ENCODE data around the gene REEP3.
A peak's percentile ranks its signal among the peaks of the same experiment; 100 is the strongest.
"Not testable (repeated sequence)": the region's sequence is repeated elsewhere in the genome, so short reads cannot be mapped to it uniquely, and the experiment has no call there.

The REEP3 gene

DNA sequence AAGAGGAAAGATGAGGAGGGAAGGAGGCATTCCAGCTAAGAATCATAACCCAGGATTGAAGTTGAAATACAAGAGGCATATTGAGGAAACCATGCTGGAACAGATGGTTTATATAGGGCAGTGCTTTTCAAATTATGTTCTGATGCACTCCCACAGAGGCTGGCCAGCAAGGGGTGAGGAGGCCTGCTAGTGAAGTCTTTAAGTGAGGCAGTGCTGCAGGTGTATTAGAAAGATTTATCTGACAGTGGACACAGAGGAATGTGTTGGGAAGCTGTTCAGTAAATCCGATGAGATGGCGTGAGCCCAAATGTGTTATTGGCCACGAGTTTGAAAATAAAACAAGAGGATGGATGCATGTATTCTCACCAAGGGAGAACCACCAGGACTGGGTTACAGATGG lies 28.6 kb downstream of the REEP3 start:
- no peak for DNase-seq (ENCODE audit: low spot score)

DNA sequence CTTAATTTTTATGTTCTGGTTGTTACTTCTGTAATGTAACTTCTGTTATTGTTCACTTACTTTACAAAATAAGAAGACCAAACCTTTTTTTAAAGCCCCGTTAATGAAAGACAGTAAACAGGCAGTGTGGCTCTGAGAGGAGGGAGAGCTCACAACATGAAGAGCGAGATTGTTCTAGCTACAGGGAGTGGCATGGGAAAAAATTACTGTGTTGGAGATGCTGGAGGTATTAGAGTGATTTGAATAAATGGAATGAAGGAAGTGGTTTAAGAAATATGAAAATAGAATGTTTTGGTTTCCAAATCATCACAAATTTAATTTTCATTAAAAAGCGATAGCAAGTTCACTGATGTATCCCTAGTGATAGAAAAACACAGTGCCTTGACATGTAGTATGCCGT lies 31.8 kb downstream of the REEP3 start:
- no peak for DNase-seq (ENCODE audit: low spot score)

DNA sequence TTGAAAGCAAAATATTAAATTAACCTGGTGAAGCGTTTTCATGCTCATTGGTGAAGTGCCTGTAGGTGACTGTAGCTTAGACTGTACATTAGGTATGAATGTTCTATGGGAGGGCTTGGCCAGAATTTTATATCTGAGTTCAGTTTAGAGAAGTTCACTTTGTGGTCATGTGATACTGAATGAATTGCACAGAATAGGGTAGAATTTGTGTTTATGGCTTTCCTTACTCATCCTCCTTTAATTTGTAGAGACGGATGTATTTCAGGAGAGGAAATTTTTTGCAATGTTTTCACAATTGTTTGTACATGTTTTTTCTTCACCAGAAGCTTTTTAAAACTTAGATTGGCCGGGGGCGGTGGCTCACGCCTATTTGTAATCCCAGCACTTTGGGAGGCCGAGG lies 32.3 kb downstream of the REEP3 start:
- DNase-seq (ENCODE audit: low spot score), result no peak

DNA sequence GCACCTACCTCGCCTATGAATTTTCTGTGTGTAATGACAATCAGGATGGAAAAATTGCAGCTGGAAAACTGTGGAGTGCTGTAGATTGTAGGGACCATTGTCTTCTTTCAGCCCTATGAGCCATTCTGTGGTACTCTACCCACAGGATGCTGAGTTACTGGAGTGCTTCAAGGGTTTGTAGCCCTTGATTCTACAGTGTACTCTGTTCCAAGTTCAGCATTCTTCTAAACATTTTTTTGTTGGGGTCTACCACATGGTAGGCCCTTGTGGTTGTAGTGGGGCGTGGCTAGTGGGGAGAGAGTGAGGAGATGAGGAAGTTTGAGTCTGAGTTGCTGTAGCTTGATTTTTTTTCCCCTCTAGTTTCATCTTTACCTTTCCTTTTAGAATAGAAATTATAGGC lies 33.5 kb downstream of the REEP3 start:
- DNase-seq (ENCODE audit: low spot score), result peak; percentile 23

DNA sequence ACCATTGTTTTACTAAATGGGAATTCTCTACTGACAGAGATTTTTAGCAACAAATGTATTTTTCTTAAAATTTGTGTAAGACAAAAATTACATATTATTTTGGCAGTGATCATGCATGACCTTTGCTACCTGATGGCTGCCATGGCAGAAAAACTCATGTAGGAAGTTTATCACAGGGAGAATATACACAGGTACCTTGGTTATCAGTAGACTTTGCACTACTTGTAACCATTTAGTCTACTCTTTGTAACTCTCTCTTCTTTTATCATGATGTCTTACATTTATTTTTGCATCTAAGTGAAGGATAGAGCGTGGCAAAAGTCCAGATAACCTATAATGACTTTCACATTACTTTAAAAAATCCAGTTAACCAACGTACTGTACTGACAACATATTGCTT lies 34.1 kb downstream of the REEP3 start:
- DNase-seq (ENCODE audit: low spot score), result no peak

DNA sequence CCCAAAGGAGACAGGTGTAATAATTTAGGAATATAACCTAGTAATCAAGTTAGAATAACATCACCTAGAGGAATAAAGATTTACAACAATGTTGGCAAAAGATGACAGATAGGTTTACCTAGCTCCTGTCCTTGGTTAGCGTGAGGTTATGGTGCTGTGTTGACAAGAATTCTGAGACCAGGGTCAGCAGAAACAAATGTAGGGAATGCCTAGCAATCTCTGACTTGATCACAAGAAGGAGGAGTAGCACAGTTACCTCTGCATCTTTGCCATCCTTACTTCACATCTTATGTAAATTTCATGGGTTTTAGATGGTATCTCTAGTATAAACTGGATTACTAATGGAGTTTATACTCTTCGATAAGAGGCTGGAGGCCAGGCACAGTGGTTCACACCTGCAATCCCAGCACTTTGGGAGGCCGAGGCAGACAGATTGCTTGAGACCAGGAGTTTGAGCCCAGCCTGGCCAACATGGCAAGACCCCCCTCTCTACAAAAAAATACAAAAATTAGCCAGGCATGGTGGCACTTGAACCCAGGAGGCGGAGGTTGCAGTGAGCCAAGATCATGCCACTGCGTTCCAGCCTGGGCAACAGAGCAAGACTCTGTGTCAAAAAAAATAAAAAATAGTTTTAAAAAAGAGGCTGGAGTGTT lies 37.1 kb downstream of the REEP3 start:
- DNase-seq (ENCODE audit: low spot score), result no peak

DNA sequence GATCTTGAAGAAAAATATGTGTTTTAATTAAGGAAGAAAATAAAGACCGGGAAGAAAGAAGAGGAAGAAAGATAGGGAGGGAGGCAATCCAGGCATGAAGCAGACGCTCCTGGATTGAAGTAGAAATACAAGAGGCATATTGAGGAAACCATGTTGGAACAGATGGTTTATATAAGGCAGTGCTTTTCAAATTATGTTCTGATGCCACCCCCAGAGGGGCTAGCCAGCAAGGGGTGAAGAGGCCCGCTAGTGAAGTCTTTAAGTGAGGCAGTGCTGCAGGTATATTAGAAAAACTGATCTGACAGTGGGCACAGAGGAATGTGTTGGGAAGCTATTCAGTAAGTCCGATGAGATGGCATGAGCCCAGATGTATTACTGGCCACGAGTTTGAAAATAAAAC lies 40.1 kb downstream of the REEP3 start:
- DNase-seq (ENCODE audit: low spot score), result no peak

DNA sequence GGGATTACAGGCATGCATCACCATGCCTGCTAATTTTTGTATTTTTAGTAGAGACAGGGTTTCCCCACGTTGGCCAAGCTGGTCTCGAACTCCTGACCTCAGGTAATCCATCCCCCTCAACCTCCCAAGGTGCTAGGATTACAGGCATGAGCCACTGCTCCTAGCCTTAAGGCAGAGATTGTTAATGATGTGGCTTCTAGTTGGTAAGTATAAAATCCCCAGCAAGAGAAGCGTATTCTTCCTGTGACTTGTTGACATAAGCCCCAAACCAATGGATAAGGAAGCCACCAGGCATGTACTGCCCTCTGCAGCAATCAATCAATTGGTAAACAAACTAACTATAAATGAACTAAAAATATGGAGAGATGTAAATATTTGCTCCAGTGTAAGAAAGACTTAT lies 41.2 kb downstream of the REEP3 start:
- DNase-seq (ENCODE audit: low spot score), result no peak

DNA sequence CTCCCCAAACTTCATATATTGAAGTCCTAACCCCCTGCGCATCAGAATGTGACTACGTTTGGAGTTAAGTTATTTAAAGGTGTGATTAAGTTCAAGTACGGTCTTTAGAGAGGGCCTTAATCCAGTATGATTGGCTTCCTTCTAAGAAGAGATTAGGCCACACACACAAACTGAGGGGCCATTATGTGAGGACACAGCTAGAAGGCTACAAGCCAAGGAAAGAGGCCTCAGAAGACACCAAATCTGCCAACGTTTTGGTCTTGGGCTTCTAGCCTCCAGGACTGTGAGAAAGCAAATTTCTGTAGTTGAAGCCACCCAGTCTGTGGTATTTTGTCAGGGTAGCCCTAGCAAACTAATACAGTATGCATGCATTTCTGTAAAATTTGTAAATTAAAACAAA lies 41.7 kb downstream of the REEP3 start:
- no peak for DNase-seq (ENCODE audit: low spot score)

DNA sequence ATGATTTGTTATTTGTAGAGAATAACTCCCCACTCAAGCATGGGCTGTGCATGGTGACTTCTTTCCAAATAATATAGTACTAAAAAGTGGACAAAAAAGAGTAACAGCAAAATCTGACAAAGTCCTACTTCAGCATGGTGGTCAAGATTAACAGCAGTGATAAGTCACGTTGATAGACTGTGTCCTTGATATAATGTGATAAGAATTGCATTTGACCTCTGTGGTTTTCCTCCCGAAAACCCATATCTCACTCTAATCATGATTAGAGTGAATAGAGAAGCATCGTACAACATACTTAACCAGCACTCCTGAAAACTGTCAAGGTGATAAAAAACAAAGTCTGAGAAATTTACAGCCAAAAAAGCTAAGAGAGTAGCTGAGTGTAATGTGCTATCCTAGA lies 42.4 kb downstream of the REEP3 start:
- no peak for DNase-seq (ENCODE audit: low spot score)

DNA sequence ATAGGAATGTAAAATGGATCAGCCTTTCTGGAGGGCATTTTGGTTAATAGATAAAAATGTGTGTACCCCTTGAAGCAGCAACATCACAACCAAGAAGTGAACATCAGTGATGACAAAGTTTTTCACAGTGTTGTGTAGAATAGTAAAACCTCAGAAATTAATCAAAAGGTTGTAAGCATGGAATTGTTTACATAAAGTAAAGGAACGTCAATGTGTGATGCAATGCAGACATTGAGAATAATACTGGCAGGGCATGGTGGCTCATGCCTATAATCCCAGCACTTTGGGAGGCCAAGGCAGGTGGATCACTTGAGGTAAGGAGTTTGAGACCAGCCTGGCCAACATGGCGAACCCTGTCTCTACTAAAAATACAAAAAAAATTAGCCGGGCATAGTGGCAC lies 43.5 kb downstream of the REEP3 start:
- not testable (repeated sequence) for DNase-seq (ENCODE audit: low spot score)

DNA sequence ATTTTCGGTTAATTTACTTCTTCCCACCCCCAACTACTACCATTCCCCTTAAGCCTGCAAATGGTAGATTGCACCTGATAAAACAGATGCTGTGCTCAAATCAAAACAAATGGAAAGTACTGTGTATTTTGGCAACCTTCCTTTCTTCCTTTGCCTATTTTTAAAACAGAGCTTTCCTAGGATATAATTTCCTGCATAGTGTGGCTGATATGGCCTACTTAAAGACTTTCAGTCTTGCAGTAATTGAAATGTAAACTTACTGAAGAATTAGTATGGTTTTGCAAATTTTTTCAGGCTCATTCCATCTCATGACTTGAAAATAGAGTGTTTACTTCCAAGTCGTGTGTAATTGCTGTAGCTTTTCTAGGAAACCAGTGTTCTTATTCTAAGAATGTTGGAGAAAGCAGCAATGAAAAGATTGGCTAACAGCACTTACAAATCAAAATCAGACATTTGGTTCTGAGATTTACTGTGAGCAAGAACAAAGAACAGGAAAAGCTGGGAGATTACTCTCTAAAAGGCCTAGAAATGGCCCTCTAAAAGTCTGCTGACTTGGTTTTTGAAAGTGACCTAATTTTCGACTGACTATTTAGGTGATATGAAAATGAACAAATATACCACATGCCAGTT lies 52.0 kb downstream of the REEP3 start:
- peak; percentile 1 for DNase-seq (ENCODE audit: low spot score)

DNA sequence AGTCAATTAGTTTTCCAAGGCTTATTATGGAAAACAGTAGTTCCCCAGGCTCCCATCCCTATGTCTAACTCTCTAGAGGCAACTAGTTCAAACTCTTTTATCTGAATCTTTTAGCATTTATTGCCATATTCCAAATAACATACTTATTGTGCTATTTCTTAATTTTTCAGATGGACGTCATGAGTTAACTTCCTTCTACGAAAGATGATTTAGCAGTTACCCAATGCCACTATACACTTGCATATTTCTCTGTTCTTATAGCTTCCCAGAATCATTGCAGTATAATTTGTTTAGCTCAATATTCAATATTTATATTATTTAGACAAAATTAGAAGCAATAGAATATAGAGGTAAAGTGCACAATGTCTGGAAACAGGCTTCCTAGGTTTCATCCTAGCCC lies 52.8 kb downstream of the REEP3 start:
- no peak for DNase-seq (ENCODE audit: low spot score)

DNA sequence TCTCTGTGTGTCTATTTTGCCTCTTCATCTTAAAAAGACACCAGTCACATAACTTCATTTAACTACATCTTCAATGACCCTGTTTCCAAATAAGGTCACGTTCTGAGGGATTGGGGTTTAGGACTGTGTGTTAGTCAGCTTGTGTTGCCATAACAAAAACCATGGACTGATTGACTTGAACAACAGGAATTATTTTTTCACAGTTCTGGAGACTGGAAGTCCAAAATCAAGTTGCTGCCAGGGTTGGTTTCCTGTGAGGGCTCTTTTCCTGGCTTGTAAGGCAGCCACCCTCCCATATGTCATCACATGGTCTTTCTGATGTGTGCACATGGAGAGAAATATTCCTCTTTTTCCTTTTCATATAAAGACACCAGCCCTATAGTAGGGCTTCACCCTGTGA lies 55.3 kb downstream of the REEP3 start:
- DNase-seq (ENCODE audit: low spot score), result no peak

DNA sequence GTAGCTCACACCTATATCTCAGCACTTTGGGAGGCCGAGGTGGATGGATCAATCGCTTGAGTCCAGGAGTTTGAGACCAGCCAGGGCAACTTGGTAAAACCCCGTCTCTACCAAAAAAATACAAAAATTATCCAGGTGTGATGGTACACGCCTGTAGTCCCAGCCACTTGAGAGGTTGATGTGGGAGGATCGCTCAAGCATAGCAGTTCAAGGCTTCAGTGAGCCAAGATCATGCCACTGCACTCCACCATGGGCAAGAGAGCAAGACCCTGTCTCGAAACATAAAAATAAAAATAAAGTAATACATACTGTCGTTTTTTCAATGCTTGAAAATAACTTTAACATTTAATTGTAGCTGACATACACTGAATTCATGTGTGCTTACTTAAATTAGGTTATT lies 57.3 kb downstream of the REEP3 start:
- DNase-seq (ENCODE audit: low spot score), result no peak

DNA sequence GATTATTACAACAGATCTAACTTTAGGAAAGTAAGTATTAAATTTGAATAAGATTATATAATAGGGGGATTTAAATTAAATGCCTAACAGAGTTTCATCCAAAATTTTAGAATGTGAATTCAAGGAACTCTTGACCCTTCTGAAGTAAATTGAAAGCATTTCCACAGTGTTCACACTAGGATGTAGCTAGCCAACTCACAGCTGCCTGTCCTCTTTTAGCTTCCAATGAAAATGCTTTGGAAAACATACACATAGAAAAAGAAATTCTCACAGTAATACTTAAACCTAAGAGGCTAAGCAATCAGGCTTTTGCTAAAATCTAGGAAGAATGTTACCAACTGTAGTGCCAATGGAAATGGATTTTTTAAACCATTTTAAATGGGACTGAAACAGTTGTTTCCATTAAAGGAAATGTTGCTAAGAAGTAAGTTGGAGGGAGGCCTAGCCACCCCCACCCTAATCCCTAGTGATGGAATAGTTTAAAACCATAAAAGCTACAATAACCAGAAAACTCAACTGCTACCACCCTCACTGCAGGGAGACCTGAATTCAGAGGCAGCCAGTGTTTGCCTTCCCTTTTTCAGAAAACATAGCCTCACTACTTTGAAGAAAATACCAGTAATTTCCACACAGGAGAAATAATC lies 58.3 kb downstream of the REEP3 start:
- no peak for DNase-seq (ENCODE audit: low spot score)

DNA sequence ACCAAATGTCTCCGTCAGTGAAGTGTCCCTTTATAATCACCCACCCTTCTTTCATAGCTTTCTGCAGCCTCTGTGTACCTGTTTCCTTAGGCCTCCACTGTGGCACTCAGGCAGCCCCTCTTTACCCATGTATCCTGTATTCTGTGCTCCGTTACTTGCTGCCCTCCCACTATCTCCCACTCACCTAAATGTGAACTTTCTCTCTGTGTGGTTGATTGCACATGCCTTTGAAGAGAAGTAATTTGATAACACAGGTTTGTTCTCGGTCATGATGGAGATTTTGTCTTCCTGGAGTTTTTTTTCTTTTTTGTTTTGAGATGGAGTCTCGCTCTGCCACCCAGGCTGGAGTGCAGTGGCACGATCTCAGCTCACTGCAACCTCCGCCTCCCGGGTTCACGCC lies 61.5 kb downstream of the REEP3 start:
- DNase-seq (ENCODE audit: low spot score), result no peak

DNA sequence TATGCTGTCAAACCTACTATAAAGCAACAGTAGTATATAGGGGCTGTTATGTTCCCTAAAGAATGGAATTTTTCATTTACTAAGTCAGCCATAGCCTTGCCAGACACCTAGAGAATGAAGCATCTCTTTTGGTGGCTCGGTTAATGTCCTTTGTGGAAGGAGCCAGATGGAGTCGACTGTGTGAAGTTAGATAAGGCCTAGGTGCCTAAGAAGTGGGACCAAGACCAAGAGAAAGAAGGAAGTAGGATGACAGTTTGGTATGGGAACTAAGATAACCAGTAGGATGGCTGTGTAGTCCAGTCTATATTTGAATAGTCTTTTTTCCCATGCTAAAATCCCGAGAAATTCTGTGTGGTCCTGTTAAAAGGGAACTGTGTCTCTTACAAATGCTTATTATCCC lies 62.2 kb downstream of the REEP3 start:
- DNase-seq (ENCODE audit: low spot score), result no peak

DNA sequence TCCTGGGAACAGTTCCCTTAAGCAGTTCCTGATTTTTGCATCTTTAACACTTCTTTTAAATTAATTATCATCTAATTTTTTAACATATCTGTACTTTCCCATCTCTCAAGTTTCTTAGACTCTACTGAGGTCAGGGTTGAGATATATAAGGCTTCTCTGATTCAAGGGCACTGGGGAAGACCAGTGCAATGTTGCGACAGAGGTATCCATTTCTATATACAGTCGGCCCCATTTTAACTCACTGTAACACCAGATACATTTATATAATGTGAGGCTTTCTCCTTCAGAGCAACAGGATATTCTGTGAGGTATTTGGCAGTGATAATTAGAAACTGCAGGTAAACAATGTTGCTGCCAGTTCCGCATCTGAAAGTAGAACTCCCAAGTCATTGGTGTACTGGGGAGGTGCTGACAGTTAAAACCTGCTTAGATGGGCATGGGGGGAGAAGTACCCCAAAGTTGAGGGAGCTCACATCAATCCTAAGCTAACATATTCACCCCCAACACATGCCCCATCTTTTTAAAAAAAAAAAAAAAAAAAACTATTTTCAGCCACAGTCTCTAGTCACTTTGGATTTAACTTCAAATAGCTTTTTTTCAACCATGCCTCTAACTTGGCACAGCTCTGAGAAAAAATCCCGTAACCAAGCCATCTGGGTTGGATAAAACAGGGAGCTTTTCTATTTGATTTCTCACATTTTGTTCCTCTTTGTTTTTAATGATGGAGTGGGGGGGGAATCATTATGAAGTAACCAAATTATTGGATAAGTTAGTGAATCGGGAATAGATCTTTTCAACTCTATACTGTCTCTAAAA lies 62.9 kb downstream of the REEP3 start:
- no peak for DNase-seq (ENCODE audit: low spot score)

DNA sequence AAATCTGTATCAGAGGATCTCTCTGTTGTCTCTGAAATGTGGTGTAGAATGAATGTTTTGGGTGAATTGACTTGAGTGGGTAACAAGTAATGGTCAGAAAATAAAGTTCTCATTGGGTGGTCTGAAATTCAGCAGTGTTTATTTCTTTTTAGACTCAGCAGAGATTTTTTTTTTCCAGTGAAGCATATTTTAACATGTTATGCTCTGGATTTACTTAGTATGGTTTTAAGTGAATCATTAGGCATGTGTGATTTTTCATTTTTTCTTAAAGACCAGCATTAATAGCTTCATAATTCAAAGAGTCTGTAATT lies 63.5 kb downstream of the REEP3 start:
- DNase-seq (ENCODE audit: low spot score), result no peak

DNA sequence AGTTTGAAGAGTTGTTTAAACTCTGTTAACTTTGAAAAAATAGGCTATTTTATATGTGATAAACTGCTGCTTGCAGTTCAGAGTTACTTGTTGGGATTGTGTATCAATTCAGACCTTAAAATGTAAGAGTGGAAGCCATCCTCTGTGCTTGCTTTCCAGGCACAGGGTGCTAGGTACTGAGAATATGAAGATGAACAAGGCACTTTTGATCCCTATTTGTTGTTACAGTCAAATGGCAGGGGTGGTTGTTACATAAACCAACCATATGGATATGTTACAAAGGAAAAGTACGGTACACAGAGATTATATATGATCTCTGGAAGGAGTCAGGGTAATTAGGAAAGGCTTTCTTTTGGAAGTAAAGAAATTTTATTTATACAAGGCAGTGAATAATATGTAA lies 63.8 kb downstream of the REEP3 start:
- DNase-seq (ENCODE audit: low spot score), result no peak

DNA sequence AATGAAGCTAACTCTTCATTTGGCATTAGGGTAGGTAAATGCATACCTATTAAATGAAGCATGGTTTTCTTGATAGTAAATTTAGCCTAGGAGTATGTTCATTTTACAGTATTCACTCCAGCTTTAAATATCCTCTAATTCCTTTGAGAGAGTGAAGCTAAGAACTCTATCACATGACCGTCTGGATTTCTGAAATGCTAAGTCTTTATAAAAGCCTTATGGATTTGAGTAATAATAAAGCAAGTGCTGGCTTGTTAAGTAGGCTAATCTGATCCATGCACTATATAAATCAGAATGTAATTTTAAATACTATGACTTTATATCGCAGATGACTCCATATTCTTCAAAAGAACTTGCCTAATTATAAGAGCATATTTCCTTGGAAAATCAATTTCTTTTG lies 64.8 kb downstream of the REEP3 start:
- DNase-seq (ENCODE audit: low spot score), result no peak

DNA sequence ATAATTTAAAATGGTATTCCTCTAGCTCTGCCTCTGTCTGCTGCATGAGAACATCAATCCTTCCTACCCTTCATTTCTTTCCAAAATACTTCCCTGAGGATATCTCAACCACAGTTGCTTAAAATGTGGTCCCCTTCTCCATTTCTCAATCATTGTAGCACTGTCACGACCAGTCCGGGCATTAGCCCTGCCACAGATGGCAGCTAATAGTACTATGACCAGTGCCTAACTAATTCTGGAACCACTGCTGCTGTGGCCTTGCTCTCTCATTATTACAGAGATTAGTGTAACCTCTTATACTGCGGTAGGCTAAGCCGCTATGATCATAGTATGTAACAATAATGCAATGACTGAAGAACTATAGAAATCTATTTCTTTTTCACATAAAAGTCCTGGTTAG lies 66.0 kb downstream of the REEP3 start:
- DNase-seq (ENCODE audit: low spot score), result no peak

All from CD4-positive, alpha-beta T cell treated with Interleukin-6 at 100 ng/mL for 8 hours (primary cell).